ENCODE measurements around the gene SLC10A3. TPM values are rescaled to one million over a fixed set of nuclear protein-coding genes. Genes with fewer than 3 reads are reported as not detected.

SLC10A3 gene
- total RNA-seq, 1 experiment from 2014 or later, result 54.9 TPM

- Histone ChIP-seq H3K27me3 (ENCODE audit: insufficient read depth, low read depth) (no peaks in the 10 kb centered on the region), H3K27ac (peak overlapping the region; percentile 9; the same call in 1 of the 2 replicates), H3K9me3 (ENCODE audit: insufficient read depth, low read depth) (no peaks in the 10 kb centered on the region), H3K4me1 (replicated peaks; ENCODE audit: insufficient read depth) (peaks cover 26% of the 10 kb centered on the region), H3F3A (ENCODE audit: insufficient read depth, low read depth) (peaks cover 6% of the 10 kb centered on the region; the same call in 1 of the 2 replicates), H2AFZ (peak overlapping the region; percentile 69; the same call in 1 of the 2 replicates), H3K4me3 (peak overlapping the region; percentile 69; the same call in 1 of the 2 replicates), H3K9me2 (ENCODE audit: insufficient read depth) (no peaks in the 10 kb centered on the region), H3K79me2 (ENCODE audit: low read depth) (peaks cover 14% of the 10 kb centered on the region), H3K36me3 (ENCODE audit: low read depth) (no peaks in the 10 kb centered on the region), H4K20me1 (ENCODE audit: insufficient read depth) (no peaks in the 10 kb centered on the region), H3K4me2 (peak overlapping the region; percentile 88)
- ChIA-PET CTCF (interaction anchor here (0.5 to 1.5 kb wide), 2 partner anchors 112 to 172 kb away, joined by 5 to 6 read pairs; no protein-coding TSS in a partner anchor), POLR2A (ENCODE audit: unreplicated experiment) (interaction anchor here (0.6 kb wide), 2 partner anchors 28 to 116 kb away, joined by 6 to 9 read pairs; no protein-coding TSS in a partner anchor)
- TF ChIP-seq CTCF (conservative IDR thresholded peaks at IDR 0.05) (no peak), EZH2 (IDR thresholded peaks at IDR 0.05; ENCODE audit: low read depth) (no peak)
- DNase-seq, result peak in 1 of 2 experiments; percentile 14
- BruUV-seq (replicated peaks), result no TSS peak
- intact Hi-C loops (cut with micrococcal nuclease; ENCODE audit: unreplicated experiment), result loop anchor here (2.0 to 5.0 kb wide), 3 partner anchors 27 to 113 kb away; partner anchors contain the start of genes PLXNA3 and RPL10
Measured at GRCh38 chrX:154485150-154486051, 5.0 kb downstream of the SLC10A3 start.

- H3K9me2 ChIP-seq (ENCODE audit: insufficient read depth), result no peaks in the 10 kb centered on the region
- no peaks in the 10 kb centered on the region for H4K20me1 ChIP-seq (ENCODE audit: insufficient read depth)
- no peaks in the 10 kb centered on the region for H3K9me3 ChIP-seq (ENCODE audit: insufficient read depth, low read depth)
- H3K36me3 ChIP-seq (ENCODE audit: low read depth), result no peaks in the 10 kb centered on the region
- H3K79me2 ChIP-seq (ENCODE audit: low read depth), result peaks cover 14% of the 10 kb centered on the region
- H3F3A ChIP-seq (ENCODE audit: insufficient read depth, low read depth), result peaks cover 6% of the 10 kb centered on the region; the same call in 1 of the 2 replicates
- H3K4me3 ChIP-seq, result no peak overlapping the region
- ChIA-PET CTCF (interaction anchor here (0.5 to 1.5 kb wide), 2 partner anchors 111 to 171 kb away, joined by 5 to 6 read pairs; no protein-coding TSS in a partner anchor), POLR2A (ENCODE audit: unreplicated experiment) (interaction anchor here (0.6 kb wide), 1 partner anchor 27 kb away, joined by 9 read pairs; no protein-coding TSS in a partner anchor)
- no peak for TF ChIP-seq EZH2 (IDR thresholded peaks at IDR 0.05; ENCODE audit: low read depth)
- no peak for TF ChIP-seq CTCF (conservative IDR thresholded peaks at IDR 0.05)
- H3K27ac ChIP-seq, result no peak overlapping the region
- intact Hi-C loops (cut with micrococcal nuclease; ENCODE audit: unreplicated experiment), result loop anchor here (2.0 to 5.0 kb wide), 3 partner anchors 26 to 112 kb away; partner anchors contain the start of genes PLXNA3 and RPL10
- H3K27me3 ChIP-seq (ENCODE audit: insufficient read depth, low read depth), result no peaks in the 10 kb centered on the region
- DNase-seq, result peak in 1 of 2 experiments; percentile 71
- H2AFZ ChIP-seq, result no peak overlapping the region
- H3K4me1 ChIP-seq (replicated peaks; ENCODE audit: insufficient read depth), result peaks cover 23% of the 10 kb centered on the region
- TSS peak; percentile 77 for BruUV-seq (replicated peaks)
- peak overlapping the region; percentile 88 for H3K4me2 ChIP-seq
Measured at GRCh38 chrX:154484255-154485149, 5.9 kb downstream of the SLC10A3 start.

GRCh38 chrX:154483325-154483724, 7.1 kb downstream of the SLC10A3 start:
- Histone ChIP-seq H3K27me3 (ENCODE audit: insufficient read depth, low read depth) (no peaks in the 10 kb centered on the region), H3K4me3 (no peak overlapping the region), H2AFZ (no peak overlapping the region), H3K36me3 (ENCODE audit: low read depth) (no peaks in the 10 kb centered on the region), H3F3A (ENCODE audit: insufficient read depth, low read depth) (peaks cover 6% of the 10 kb centered on the region; the same call in 1 of the 2 replicates), H3K79me2 (ENCODE audit: low read depth) (peaks cover 14% of the 10 kb centered on the region), H3K9me3 (ENCODE audit: insufficient read depth, low read depth) (no peaks in the 10 kb centered on the region), H3K27ac (no peak overlapping the region), H3K9me2 (ENCODE audit: insufficient read depth) (no peaks in the 10 kb centered on the region), H4K20me1 (ENCODE audit: insufficient read depth) (no peaks in the 10 kb centered on the region), H3K4me2 (no peak overlapping the region), H3K4me1 (replicated peaks; ENCODE audit: insufficient read depth) (peaks cover 19% of the 10 kb centered on the region)
- ChIA-PET CTCF (no interaction called here), POLR2A (ENCODE audit: unreplicated experiment) (interaction anchor here (0.6 kb wide), 1 partner anchor 48 kb away, joined by 9 read pairs; no protein-coding TSS in a partner anchor)
- no peak for DNase-seq
- intact Hi-C loops (cut with micrococcal nuclease; ENCODE audit: unreplicated experiment), result no loop called here
- BruUV-seq (replicated peaks), result no TSS peak
- TF ChIP-seq EZH2 (IDR thresholded peaks at IDR 0.05; ENCODE audit: low read depth), result no peak
- no peak for TF ChIP-seq CTCF (conservative IDR thresholded peaks at IDR 0.05)
